Amygdala (tissue), 56 donors: Measurements from ENCODE around the gene EFCAB8.
"Not testable (repeated sequence)": the region's sequence is repeated elsewhere in the genome, so short reads cannot be mapped to it uniquely, and the experiment has no call there.

Experiments used
- DNase-seq, 56 donors: peaks; one replicate each; lab custom pipeline; 2025; lab: John Stamatoyannopoulos, UW

EFCAB8 gene

GRCh38 chr20:32966881-32967781, 108.4 kb downstream of the EFCAB8 start:
- no peak for DNase-seq

GRCh38 chr20:32967961-32968457, 109.3 kb downstream of the EFCAB8 start:
- no peak for DNase-seq

- no peak for DNase-seq
Measured at GRCh38 chr20:32968478-32969241, 109.9 kb downstream of the EFCAB8 start.

- DNase-seq, result no peak
Measured at GRCh38 chr20:32969356-32970114, 110.8 kb downstream of the EFCAB8 start.

- no peak for DNase-seq
Measured at GRCh38 chr20:32970115-32970972, 111.6 kb downstream of the EFCAB8 start.

- no peak for DNase-seq
Measured at GRCh38 chr20:32970973-32971300, 112.2 kb downstream of the EFCAB8 start.

GRCh38 chr20:32971703-32972161, 113.0 kb downstream of the EFCAB8 start:
- DNase-seq, result no peak

GRCh38 chr20:32972181-32973076, 113.7 kb downstream of the EFCAB8 start:
- DNase-seq, result peak in 1 of 56 donors; percentile 13

GRCh38 chr20:32973077-32973717, 114.5 kb downstream of the EFCAB8 start:
- no peak for DNase-seq

- DNase-seq, result not testable (repeated sequence)
Measured at GRCh38 chr20:32974204-32975064, 115.7 kb downstream of the EFCAB8 start.

GRCh38 chr20:32975121-32975520, 116.4 kb downstream of the EFCAB8 start:
- DNase-seq, result not testable (repeated sequence)

GRCh38 chr20:32975698-32976674, 117.3 kb downstream of the EFCAB8 start:
- DNase-seq, result peak in 3 of 56 donors; percentile 18 to 42 (median 27)

- DNase-seq, result no peak
Measured at GRCh38 chr20:32976746-32977145, 118.0 kb downstream of the EFCAB8 start.

- DNase-seq, result no peak
Measured at GRCh38 chr20:32977281-32978008, 118.7 kb downstream of the EFCAB8 start.

- DNase-seq, result no peak
Measured at GRCh38 chr20:32978009-32978335, 119.2 kb downstream of the EFCAB8 start.
